RWPE2 (cell line): ENCODE data around the gene SDK2.
A peak's percentile ranks its signal among the peaks of the same experiment; 100 is the strongest.

Experiments used
- ATAC-seq: fragments of 200-7000 bp; cut with Tn5 transposase; 3 replicates; pipeline ENCODE4 v1.9.1; 2021; ENCODE audit warnings: low read depth
- DNase-seq: peaks from one replicate; pipeline ENCODE4 v3.0.0-alpha.2; 2020; ENCODE audit warnings: low spot score
- H3K27ac ChIP-seq: fragments of 450-650 bp; 2 replicates; pipeline ENCODE4 v1.5.1; 2017; ENCODE audit warnings: mild to moderate bottlenecking; ENCODE audit not compliant: poor library complexity, severe bottlenecking
- H3K27me3 ChIP-seq: fragments of 250-450 bp; sonication (Bioruptor Pico); 2 replicates; pipeline ENCODE4 v1.5.1; 2021; ENCODE audit warnings: mild to moderate bottlenecking, moderate library complexity; ENCODE audit not compliant: insufficient read depth, poor library complexity, severe bottlenecking
- H3K36me3 ChIP-seq: fragments of 250-450 bp; sonication (Bioruptor Pico); 2 replicates; pipeline ENCODE4 v1.5.1; 2020; ENCODE audit warnings: low read depth, mild to moderate bottlenecking, moderate library complexity
- H3K4me1 ChIP-seq: fragments of 250-450 bp; sonication (Bioruptor Pico); 2 replicates; pipeline ENCODE4 v1.5.1; 2021; ENCODE audit warnings: mild to moderate bottlenecking, moderate library complexity; ENCODE audit not compliant: insufficient read depth, poor library complexity, severe bottlenecking
- H3K4me3 ChIP-seq: fragments of 250-450 bp; sonication (Bioruptor Pico); 2 replicates; pipeline ENCODE4 v1.5.1; 2021; ENCODE audit warnings: mild to moderate bottlenecking, moderate library complexity; ENCODE audit not compliant: severe bottlenecking
- H3K9me3 ChIP-seq: fragments of 250-450 bp; sonication (Bioruptor Pico); 2 replicates; pipeline ENCODE4 v1.5.1; 2021; ENCODE audit warnings: mild to moderate bottlenecking, moderate library complexity; ENCODE audit not compliant: severe bottlenecking
- CTCF ChIP-seq: fragments of 450-650 bp; IDR thresholded peaks from one replicate; pipeline ENCODE4 v1.5.1; 2017; ENCODE audit warnings: mild to moderate bottlenecking, moderate library complexity; ENCODE audit not compliant: poor library complexity, severe bottlenecking

SDK2 gene

GRCh38 chr17:73493956-73494926, 150.0 kb downstream of the SDK2 start:
- H3K27ac ChIP-seq: no peak overlapping the region
- no peaks in the 10 kb centered on the region for H3K36me3 ChIP-seq
- DNase-seq (no peak), ATAC-seq (no peak; the same call in 2 of the 3 replicates)
- H3K27me3 ChIP-seq: peaks cover 6% of the 10 kb centered on the region
- no peak overlapping the region for H3K4me3 ChIP-seq
- H3K9me3 ChIP-seq: no peaks in the 10 kb centered on the region
- TF ChIP-seq CTCF: no peak
- H3K4me1 ChIP-seq: no peaks in the 10 kb centered on the region

- TF ChIP-seq CTCF: no peak
- H3K4me1 ChIP-seq: no peaks in the 10 kb centered on the region
- H3K4me3 ChIP-seq: no peak overlapping the region
- ATAC-seq: no peak
- H3K36me3 ChIP-seq: no peaks in the 10 kb centered on the region
- H3K9me3 ChIP-seq: no peaks in the 10 kb centered on the region
- peaks cover 2% of the 10 kb centered on the region for H3K27me3 ChIP-seq
- no peak for DNase-seq
- H3K27ac ChIP-seq: no peak overlapping the region
These were observed 151.1 kb downstream of the SDK2 start for GRCh38 chr17:73492821-73493814.

- H3K9me3 ChIP-seq: no peaks in the 10 kb centered on the region
- no peaks in the 10 kb centered on the region for H3K4me1 ChIP-seq
- DNase-seq (peak; percentile 50), ATAC-seq (no peak)
- no peak overlapping the region for H3K27ac ChIP-seq
- TF ChIP-seq CTCF: no peak
- no peaks in the 10 kb centered on the region for H3K36me3 ChIP-seq
- no peak overlapping the region for H3K4me3 ChIP-seq
- no peaks in the 10 kb centered on the region for H3K27me3 ChIP-seq
These were observed 152.0 kb downstream of the SDK2 start for GRCh38 chr17:73492125-73492820.

GRCh38 chr17:73491648-73492047, 152.6 kb downstream of the SDK2 start:
- Histone ChIP-seq H3K4me3 (no peak overlapping the region), H3K4me1 (no peaks in the 10 kb centered on the region), H3K9me3 (no peaks in the 10 kb centered on the region), H3K27me3 (no peaks in the 10 kb centered on the region), H3K27ac (no peak overlapping the region), H3K36me3 (no peaks in the 10 kb centered on the region)
- no peak for DNase-seq
- no peak for TF ChIP-seq CTCF
- ATAC-seq: no peak
